ENCODE results near the gene RRP15.

GRCh38 chr1:218377143-218377660 lies 92.1 kb downstream of the RRP15 start:
- TF ChIP-seq CTCF (IDR thresholded peaks at IDR 0.05; ENCODE audit: low read depth, low read length), result no peak
- TF ChIP-seq MAX (IDR thresholded peaks at IDR 0.05; ENCODE audit: low read depth, low read length), result no peak
- no peak for TF ChIP-seq POLR2A (IDR thresholded peaks at IDR 0.05; ENCODE audit: extremely low read depth, insufficient read length)
- no peak for TF ChIP-seq MYC (IDR thresholded peaks at IDR 0.05; ENCODE audit: low read depth, low read length)

All from NB4 (cell line).